Tongue (tissue), 3 donors: ENCODE data around the gene PHLPP1. TPM values are rescaled to one million over a fixed set of nuclear protein-coding genes. Genes with fewer than 3 reads are reported as not detected.

Source experiments
- DNase-seq: peaks from one replicate; pipeline ENCODE4 v3.0.0-alpha.2; 2015
- small RNA-seq: library from RNA; depleted of rRNA; stranded (forward); fragments of <200 nt; gene quantifications from one replicate; pipeline ENCODE3, GENCODE V24; 2014; ENCODE audit warnings: low replicate concordance
- total RNA-seq: library from RNA; depleted of rRNA; stranded (reverse); fragments of >200 nt; gene quantifications from one replicate; pipeline ENCODE4 v1.2.3, GENCODE V29; 2014

PHLPP1 gene
- total RNA-seq, 1 donor from 2014 or later = 8.8 TPM

DNA sequence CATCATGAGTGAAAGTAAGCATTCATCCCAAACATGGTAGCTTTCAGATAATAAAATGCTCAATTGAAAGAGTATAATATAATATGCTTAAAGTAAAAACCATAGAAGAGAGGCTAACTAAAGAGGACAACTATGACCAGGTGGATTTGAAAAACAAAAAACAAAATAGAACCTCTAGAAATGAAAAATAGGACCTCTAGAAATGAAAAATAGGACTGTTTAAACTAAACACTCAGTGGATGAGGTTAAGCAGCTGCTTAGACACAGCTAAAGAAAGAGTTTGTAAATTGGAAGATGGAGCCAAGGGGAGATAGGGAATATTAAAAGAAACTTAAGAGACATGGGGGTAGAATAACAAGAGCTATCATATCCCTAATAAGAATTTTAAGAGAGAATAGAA is 302.6 kb downstream of the PHLPP1 start:
- no peak for DNase-seq

DNA sequence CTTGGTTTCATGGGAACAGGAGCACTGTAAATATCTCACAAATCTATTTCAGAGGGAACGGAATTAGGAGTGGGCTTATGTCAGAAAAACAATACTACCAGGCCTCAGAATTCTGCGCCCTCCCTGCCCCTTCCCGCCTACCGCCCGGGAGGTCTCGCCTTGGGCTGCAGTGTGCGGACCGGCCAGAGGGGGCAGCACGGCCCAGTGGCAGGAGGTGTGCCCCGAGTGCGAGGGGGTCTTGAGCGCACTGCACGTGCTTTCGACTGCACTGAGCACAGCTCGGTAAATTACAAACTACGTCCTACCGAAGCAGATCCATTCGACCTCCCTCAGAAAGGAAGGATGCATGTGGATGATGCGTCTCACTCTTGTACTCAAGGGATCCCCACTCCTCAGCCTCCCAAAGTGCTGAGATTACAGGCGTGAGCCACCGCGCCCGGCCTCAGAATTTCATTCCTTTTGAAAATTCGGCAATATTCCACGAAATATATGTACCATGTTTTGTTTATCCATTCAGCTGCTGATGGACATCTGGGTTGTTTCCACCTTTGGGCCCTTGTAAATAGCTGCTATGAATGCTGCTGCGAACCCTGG is 307.2 kb downstream of the PHLPP1 start:
- DNase-seq = peak; percentile 9

DNA sequence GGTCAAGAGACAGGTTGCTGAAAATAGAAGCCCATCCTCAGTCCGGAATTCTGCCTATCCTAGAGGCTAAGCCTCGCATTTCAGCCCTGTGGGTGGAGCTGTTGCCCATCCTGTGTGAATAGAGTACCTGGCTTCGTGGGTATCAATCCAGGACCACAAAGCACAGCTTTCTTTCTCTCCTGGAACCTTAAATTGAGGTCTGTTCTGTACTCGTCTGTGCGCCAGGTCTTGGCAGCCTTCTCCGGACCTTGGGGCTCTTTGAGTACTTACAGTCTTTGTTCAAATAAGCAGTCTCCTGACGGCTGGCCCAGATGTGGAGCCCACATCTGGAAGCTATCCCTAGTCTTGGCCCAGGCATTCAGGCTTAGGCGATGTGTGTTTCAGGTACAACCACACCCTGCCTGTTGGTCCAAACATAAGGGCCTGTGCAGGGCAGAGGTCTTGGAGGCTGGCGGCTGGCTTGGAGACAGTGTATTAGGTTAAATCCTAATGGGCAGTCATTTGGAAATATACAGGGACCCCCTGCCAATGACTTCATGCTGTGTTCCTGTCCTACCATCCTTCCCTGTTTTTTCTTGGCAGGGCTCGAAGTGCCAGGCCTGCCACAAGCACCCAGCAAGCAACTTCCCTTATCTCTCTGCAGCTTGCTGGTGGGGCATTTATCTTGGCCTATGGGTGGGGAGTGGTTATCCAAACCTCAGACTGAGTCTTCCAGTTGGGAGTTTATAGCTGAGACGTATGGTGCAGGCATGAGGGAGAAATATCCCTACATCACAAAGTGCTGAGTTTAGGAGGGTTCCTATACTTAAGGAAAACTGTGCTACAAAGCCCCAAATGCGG is 310.1 kb downstream of the PHLPP1 start:
- DNase-seq = peak; percentile 87

DNA sequence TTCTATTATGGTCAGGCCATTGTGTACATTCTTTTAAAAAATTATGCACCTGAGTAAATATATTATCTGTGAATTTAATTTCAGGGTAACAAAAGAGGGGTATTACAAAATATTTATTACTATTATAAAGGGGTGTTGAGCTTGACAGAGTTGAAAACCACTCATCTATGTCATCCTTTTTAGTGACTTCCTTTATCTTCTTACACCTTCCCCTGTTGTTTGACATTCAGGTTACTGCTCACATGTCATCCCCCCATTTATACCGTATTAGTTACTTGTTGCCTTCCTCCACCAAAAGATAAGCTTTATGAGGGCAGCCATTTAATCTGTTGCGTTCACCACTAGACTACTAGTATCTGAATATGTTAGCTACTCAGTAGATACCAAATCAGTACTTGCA is 313.0 kb downstream of the PHLPP1 start:
- DNase-seq = no peak

Small RNA genes within 50 kb of the gene (small RNA-seq; reads per million reads assigned to genes)
- not detected for gene RNU6-142P

Other genes with a start within 250 kb of the PHLPP1 start
- gene ZCCHC2, start 192.5 kb upstream of the PHLPP1 start, total RNA-seq = 15.4 TPM